A549 (cell line): Measurements from ENCODE around the gene TMEM106B. TPM values are rescaled to one million over a fixed set of nuclear protein-coding genes. Genes with fewer than 3 reads are reported as not detected.

Experiments
- ATAC-seq, 2 experiments: fragments of 200-7000 bp in 1 of 2; fragments of >200 bp in 1 of 2; cut with Nextera tagmentation in 1 of 2; cut with Tn5 transposase in 1 of 2; 3 replicates each; pipeline versions ENCODE4 v1.8.0 to v1.9.1; 2018 to 2020; ENCODE audit warnings: mild to moderate bottlenecking in 1 of 2, moderate library complexity in 1 of 2
- CTCF ChIA-PET: fragments of 300-600 bp; sonication (Branson Sonifier 250); formaldehyde crosslinking; extraction: SDS; loops from one replicate; lab custom pipeline; 2021; ENCODE audit warnings: antibody characterized with exemption, inconsistent platforms; lab: Yijun Ruan, JAX
- POLR2A ChIA-PET: fragments of 350-600 bp; formaldehyde crosslinking; extraction: SDS; loops from one replicate; lab custom pipeline; 2021; ENCODE audit warnings: antibody characterized with exemption, inconsistent platforms; lab: Yijun Ruan, JAX
- DNase-seq, 2 experiments: peaks; one replicate each; pipeline versions ENCODE4 v3.0.0 to v3.0.0-alpha.2; 2011 to 2016; ENCODE audit warnings: low read depth in 1 of 2, low spot score in 1 of 2
- FAIRE-seq: peaks from 2 replicates; lab custom pipeline; 2011; peaks lifted over from hg19 to GRCh38; lab: Jason Lieb, UNC
- H3K27ac ChIP-seq, 2 experiments: fragments of >200 bp; sonication (Bioruptor Twin); formaldehyde crosslinking; 3 replicates each; pipeline ENCODE4 v1.5.1; 2016 to 2017
- H3K4me1 ChIP-seq: fragments of >200 bp; sonication (Bioruptor Twin); formaldehyde crosslinking; 3 replicates; pipeline ENCODE4 v1.6.1; 2016
- H3K4me2 ChIP-seq: fragments of >200 bp; sonication (Bioruptor Twin); formaldehyde crosslinking; 3 replicates; pipeline ENCODE4 v1.6.1; 2016
- H3K4me3 ChIP-seq: fragments of >200 bp; sonication (Bioruptor Twin); formaldehyde crosslinking; 3 replicates; pipeline ENCODE4 v1.5.1; 2016
- H3K9me3 ChIP-seq: fragments of >200 bp; sonication (Bioruptor Twin); formaldehyde crosslinking; 3 replicates; pipeline ENCODE4 v1.6.1; 2016
- BHLHE40 ChIP-seq: IDR thresholded peaks from 2 replicates; pipeline ENCODE4 v1.6.1; 2012; ENCODE audit warnings: low read depth, low read length, inconsistent platforms
- CBX8 ChIP-seq: fragments of 200-600 bp; sonication (generic); IDR thresholded peaks from 2 replicates; pipeline ENCODE4 v1.6.1; 2016
- CEBPB ChIP-seq, 2 experiments: fragments of >200 bp in 1 of 2; sonication (Bioruptor Twin) in 1 of 2; formaldehyde crosslinking in 1 of 2; IDR thresholded peaks; 2 replicates each; pipeline ENCODE4 v1.6.1; 2012 to 2016
- CHD4 ChIP-seq: fragments of 200-600 bp; sonication (generic); IDR thresholded peaks from 2 replicates; pipeline ENCODE4 v1.6.1; 2016; ENCODE audit warnings: antibody characterized with exemption, mild to moderate bottlenecking, borderline replicate concordance
- EHF ChIP-seq: fragments of 250-450 bp; sonication (Bioruptor Pico); IDR thresholded peaks from 2 replicates; pipeline ENCODE4 v1.5.0; 2020; ENCODE audit warnings: mild to moderate bottlenecking
- EHMT2 ChIP-seq: fragments of 200-600 bp; sonication (generic); IDR thresholded peaks from 2 replicates; pipeline ENCODE4 v1.6.1; 2016; ENCODE audit warnings: antibody characterized with exemption, low read depth, mild to moderate bottlenecking, moderate library complexity
- ESRRA ChIP-seq: fragments of 150-350 bp; IDR thresholded peaks from 2 replicates; pipeline ENCODE4 v1.6.1; 2014; ENCODE audit warnings: mild to moderate bottlenecking, low read length, borderline replicate concordance
- FOXS1 ChIP-seq: fragments of 250-450 bp; sonication (Bioruptor Pico); IDR thresholded peaks from 2 replicates; pipeline ENCODE4 v1.5.0; 2020; ENCODE audit warnings: mild to moderate bottlenecking, moderate library complexity
- GATA3 ChIP-seq: IDR thresholded peaks from 2 replicates; pipeline ENCODE4 v1.6.1; 2012; ENCODE audit warnings: borderline replicate concordance
- HOXB5 ChIP-seq: fragments of 250-450 bp; sonication (Bioruptor Pico); IDR thresholded peaks from 2 replicates; pipeline ENCODE4 v1.5.0; 2020; ENCODE audit warnings: mild to moderate bottlenecking, moderate library complexity
- JUN ChIP-seq, 2 experiments: fragments of >200 bp; sonication (Bioruptor Twin); formaldehyde crosslinking; IDR thresholded peaks; 2 replicates in 1 of 2; 3 replicates in 1 of 2; pipeline ENCODE4 v1.6.1; 2016 to 2017
- JUNB ChIP-seq: fragments of >200 bp; sonication (Bioruptor Twin); formaldehyde crosslinking; IDR thresholded peaks from 2 replicates; pipeline ENCODE4 v1.6.1; 2016
- KDM1A ChIP-seq: fragments of 200-600 bp; sonication (generic); IDR thresholded peaks from 2 replicates; pipeline ENCODE4 v1.6.1; 2016; ENCODE audit warnings: low read depth, mild to moderate bottlenecking
- KDM5A ChIP-seq: fragments of 200-600 bp; sonication (generic); IDR thresholded peaks from 2 replicates; pipeline ENCODE4 v1.6.1; 2016; ENCODE audit warnings: antibody characterized with exemption, mild to moderate bottlenecking
- MAZ ChIP-seq: fragments of 150-350 bp; IDR thresholded peaks from 2 replicates; pipeline ENCODE4 v1.6.1; 2014; ENCODE audit warnings: antibody characterized with exemption, low read depth, low read length, borderline replicate concordance
- NPAS2 ChIP-seq: fragments of 250-450 bp; sonication (Bioruptor Pico); IDR thresholded peaks from 2 replicates; pipeline ENCODE4 v1.8.0; 2022; ENCODE audit warnings: mild to moderate bottlenecking, moderate library complexity, borderline replicate concordance
- RCOR1 ChIP-seq: fragments of 150-350 bp; IDR thresholded peaks from 2 replicates; pipeline ENCODE4 v1.6.1; 2014; ENCODE audit warnings: antibody characterized with exemption, low read length, low read depth
- RFX5 ChIP-seq: fragments of 450-650 bp; IDR thresholded peaks from 2 replicates; pipeline ENCODE4 v1.7.1; 2014; ENCODE audit warnings: antibody characterized with exemption, mild to moderate bottlenecking, moderate library complexity
- RNF2 ChIP-seq: fragments of 200-600 bp; sonication (generic); IDR thresholded peaks from 2 replicates; pipeline ENCODE4 v1.6.1; 2016; ENCODE audit warnings: low read depth, mild to moderate bottlenecking, antibody characterized with exemption, moderate library complexity, borderline replicate concordance
- TFCP2L1 ChIP-seq: fragments of 250-450 bp; sonication (Bioruptor Pico); IDR thresholded peaks from 2 replicates; pipeline ENCODE4 v1.5.0; 2021; ENCODE audit warnings: mild to moderate bottlenecking
- TP53 ChIP-seq: fragments of 250-450 bp; sonication (Bioruptor Pico); IDR thresholded peaks from 2 replicates; pipeline ENCODE4 v1.5.0; 2021; ENCODE audit warnings: mild to moderate bottlenecking, moderate library complexity
- ZFP36 ChIP-seq: fragments of 450-650 bp; IDR thresholded peaks from 2 replicates; pipeline ENCODE4 v1.6.1; 2014; ENCODE audit warnings: borderline replicate concordance; ENCODE audit not compliant: partially characterized antibody
- ZNF302 ChIP-seq: fragments of 250-450 bp; sonication (Bioruptor Pico); IDR thresholded peaks from 2 replicates; pipeline ENCODE4 v1.9.0; 2021; ENCODE audit warnings: inconsistent platforms, mild to moderate bottlenecking, moderate library complexity
- WGBS: methylation state at CpG from one replicate; pipeline ENCODE4 v1.1.6; 2017; ENCODE audit errors: missing lambda C conversion rate; 5-methylcytosine and 5-hydroxymethylcytosine counted together
- polyA plus RNA-seq, 4 experiments: library from polyadenylated mRNA; depleted of rRNA in 3 of 4; stranded (reverse); fragments of >200 nt; fragmentation: RNase III in 1 of 4; extraction: RNeasy Plus Mini Kit Qiagen cat#74134 plus additional on column Dnase treatment in 1 of 4; gene quantifications; 2 replicates in 3 of 4; 3 replicates in 1 of 4; pipeline ENCODE4 v1.2.3, GENCODE V29; 2011 to 2017
- TF ChIP-seq, protein P1 (sequence below): fragments of >200 bp; sonication (Bioruptor Twin); formaldehyde crosslinking; IDR thresholded peaks from 2 replicates; pipeline ENCODE4 v1.6.1; 2016
- TF ChIP-seq, protein P2 (sequence below): IDR thresholded peaks from 2 replicates; pipeline ENCODE4 v1.6.1; 2012
- TF ChIP-seq, protein P3 (sequence below): IDR thresholded peaks from 2 replicates; pipeline ENCODE4 v1.6.1; 2012; ENCODE audit warnings: low read depth, borderline replicate concordance
- TF ChIP-seq, protein P4 (sequence below): fragments of 200-600 bp; sonication (generic); IDR thresholded peaks from 2 replicates; pipeline ENCODE4 v1.6.1; 2016; ENCODE audit warnings: antibody characterized with exemption, mild to moderate bottlenecking, moderate library complexity

TMEM106B gene
- polyA plus RNA-seq, 2 of the 4 experiments (the other 2 are of a cell fraction), result 70.9 to 123 TPM

DNA sequence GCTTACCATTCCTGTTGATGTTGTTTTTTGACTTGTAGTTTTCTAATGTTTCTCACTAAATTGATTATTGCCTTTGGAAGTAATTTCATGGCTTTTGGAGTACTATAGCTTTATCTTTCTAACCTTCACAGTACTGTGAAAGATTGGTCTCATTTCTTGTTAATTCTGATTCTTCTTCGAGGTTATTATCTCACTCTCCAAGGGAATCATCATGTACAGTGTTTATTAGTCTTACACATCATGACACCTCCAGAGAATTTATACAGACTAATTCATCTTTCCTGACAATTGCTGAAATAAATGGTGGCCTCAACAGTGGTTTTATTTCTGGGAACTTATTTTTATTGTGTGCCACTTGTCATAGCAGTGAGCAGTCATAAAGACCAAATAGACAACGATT lies 37.4 kb upstream of the TMEM106B start:
- CTCF ChIA-PET, result no interaction called here
- no peak for TF ChIP-seq EHMT2
- no peak for TF ChIP-seq CBX8
- no peak for TF ChIP-seq FOXS1 (CRISPR knock-in tag)
- TF ChIP-seq, protein P1, sequence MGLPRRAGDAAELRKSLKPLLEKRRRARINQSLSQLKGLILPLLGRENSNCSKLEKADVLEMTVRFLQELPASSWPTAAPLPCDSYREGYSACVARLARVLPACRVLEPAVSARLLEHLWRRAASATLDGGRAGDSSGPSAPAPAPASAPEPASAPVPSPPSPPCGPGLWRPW, result no peak
- no peak for TF ChIP-seq MAZ
- no peak for TF ChIP-seq HOXB5 (CRISPR knock-in tag)
- no peak for TF ChIP-seq KDM5A
- no peak for TF ChIP-seq ZFP36
- no peak for TF ChIP-seq RFX5
- TF ChIP-seq, protein P2, sequence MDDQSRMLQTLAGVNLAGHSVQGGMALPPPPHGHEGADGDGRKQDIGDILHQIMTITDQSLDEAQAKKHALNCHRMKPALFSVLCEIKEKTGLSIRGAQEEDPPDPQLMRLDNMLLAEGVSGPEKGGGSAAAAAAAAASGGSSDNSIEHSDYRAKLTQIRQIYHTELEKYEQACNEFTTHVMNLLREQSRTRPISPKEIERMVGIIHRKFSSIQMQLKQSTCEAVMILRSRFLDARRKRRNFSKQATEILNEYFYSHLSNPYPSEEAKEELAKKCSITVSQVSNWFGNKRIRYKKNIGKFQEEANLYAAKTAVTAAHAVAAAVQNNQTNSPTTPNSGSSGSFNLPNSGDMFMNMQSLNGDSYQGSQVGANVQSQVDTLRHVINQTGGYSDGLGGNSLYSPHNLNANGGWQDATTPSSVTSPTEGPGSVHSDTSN, result no peak
- TF ChIP-seq BHLHE40, result no peak
- no peak for TF ChIP-seq EHF
- TF ChIP-seq RNF2, result no peak
- no peak for TF ChIP-seq TP53 (CRISPR knock-in tag)
- Histone ChIP-seq H3K4me1 (peaks cover 19% of the 10 kb centered on the region), H3K27ac (no peak overlapping the region), H3K4me3 (no peak overlapping the region), H3K4me2 (no peak overlapping the region), H3K9me3 (peaks cover 3% of the 10 kb centered on the region; the same call in 2 of the 3 replicates)
- 10% methylated on average over 2 of the region's 2 CpGs for WGBS
- POLR2A ChIA-PET, result no interaction called here
- DNase-seq (no peak), FAIRE-seq (no peak), ATAC-seq (no peak)

DNA sequence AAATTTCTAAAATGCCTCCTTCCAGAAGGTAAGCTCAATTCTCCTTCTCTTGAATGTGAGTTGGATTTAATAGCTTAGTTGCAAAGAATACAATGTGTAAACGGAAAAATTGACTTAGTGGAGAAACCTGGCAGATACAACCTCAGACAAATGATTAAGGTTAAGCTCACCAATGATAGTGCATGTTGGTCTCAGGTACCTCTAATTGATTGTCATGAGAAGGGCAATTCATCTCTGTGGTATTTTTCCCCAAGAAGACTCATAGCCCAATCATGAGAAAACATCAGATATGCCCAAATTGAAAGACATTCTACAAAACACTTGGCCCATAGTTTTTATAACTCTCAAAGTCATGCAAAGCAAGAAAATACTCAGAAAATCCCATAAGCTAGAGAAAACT lies 36.2 kb upstream of the TMEM106B start:
- 87% methylated on average over 1 of the region's 1 CpG for WGBS
- Histone ChIP-seq H3K4me3 (no peak overlapping the region), H3K4me1 (peaks cover 19% of the 10 kb centered on the region), H3K4me2 (no peak overlapping the region), H3K27ac (no peak overlapping the region), H3K9me3 (peaks cover 3% of the 10 kb centered on the region; the same call in 2 of the 3 replicates)
- ATAC-seq (no peak), DNase-seq (no peak), FAIRE-seq (no peak)
- CTCF ChIA-PET, result no interaction called here
- POLR2A ChIA-PET, result no interaction called here
- TF ChIP-seq ZFP36, result no peak
- no peak for TF ChIP-seq GATA3
- TF ChIP-seq, protein P3, sequence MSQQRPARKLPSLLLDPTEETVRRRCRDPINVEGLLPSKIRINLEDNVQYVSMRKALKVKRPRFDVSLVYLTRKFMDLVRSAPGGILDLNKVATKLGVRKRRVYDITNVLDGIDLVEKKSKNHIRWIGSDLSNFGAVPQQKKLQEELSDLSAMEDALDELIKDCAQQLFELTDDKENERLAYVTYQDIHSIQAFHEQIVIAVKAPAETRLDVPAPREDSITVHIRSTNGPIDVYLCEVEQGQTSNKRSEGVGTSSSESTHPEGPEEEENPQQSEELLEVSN, result no peak
- TF ChIP-seq ESRRA, result no peak
- TF ChIP-seq ZNF302 (CRISPR knock-in tag), result no peak
- TF ChIP-seq BHLHE40, result no peak
- TF ChIP-seq, protein P2, result no peak
- no peak for TF ChIP-seq KDM5A
- no peak for TF ChIP-seq NPAS2 (CRISPR knock-in tag)
- no peak for TF ChIP-seq TFCP2L1 (CRISPR knock-in tag)
- no peak for TF ChIP-seq JUNB
- TF ChIP-seq CEBPB (IDR thresholded peaks at IDR 0.05), result no peak
- no peak for TF ChIP-seq CHD4
- no peak for TF ChIP-seq RCOR1
- TF ChIP-seq, protein P4, sequence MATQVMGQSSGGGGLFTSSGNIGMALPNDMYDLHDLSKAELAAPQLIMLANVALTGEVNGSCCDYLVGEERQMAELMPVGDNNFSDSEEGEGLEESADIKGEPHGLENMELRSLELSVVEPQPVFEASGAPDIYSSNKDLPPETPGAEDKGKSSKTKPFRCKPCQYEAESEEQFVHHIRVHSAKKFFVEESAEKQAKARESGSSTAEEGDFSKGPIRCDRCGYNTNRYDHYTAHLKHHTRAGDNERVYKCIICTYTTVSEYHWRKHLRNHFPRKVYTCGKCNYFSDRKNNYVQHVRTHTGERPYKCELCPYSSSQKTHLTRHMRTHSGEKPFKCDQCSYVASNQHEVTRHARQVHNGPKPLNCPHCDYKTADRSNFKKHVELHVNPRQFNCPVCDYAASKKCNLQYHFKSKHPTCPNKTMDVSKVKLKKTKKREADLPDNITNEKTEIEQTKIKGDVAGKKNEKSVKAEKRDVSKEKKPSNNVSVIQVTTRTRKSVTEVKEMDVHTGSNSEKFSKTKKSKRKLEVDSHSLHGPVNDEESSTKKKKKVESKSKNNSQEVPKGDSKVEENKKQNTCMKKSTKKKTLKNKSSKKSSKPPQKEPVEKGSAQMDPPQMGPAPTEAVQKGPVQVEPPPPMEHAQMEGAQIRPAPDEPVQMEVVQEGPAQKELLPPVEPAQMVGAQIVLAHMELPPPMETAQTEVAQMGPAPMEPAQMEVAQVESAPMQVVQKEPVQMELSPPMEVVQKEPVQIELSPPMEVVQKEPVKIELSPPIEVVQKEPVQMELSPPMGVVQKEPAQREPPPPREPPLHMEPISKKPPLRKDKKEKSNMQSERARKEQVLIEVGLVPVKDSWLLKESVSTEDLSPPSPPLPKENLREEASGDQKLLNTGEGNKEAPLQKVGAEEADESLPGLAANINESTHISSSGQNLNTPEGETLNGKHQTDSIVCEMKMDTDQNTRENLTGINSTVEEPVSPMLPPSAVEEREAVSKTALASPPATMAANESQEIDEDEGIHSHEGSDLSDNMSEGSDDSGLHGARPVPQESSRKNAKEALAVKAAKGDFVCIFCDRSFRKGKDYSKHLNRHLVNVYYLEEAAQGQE, result no peak
- no peak for TF ChIP-seq KDM1A
- no peak for TF ChIP-seq JUN (IDR thresholded peaks at IDR 0.05)
